H9 (cell line): ENCODE results near the gene RCOR2. TPM values are rescaled to one million over a fixed set of nuclear protein-coding genes. Genes with fewer than 3 reads are reported as not detected.

ENCODE experiments used
- DNase-seq: peaks from one replicate; pipeline ENCODE4 v3.0.0-alpha.2; 2017
- H2AFZ ChIP-seq: one replicate; pipeline ENCODE4 v1.6.1; 2013; ENCODE audit warnings: mild to moderate bottlenecking, low read length, control low read depth, moderate library complexity
- H2AK5ac ChIP-seq: 2 replicates; pipeline ENCODE4 v1.6.1; 2013; ENCODE audit warnings: low read length, control low read depth, mixed read lengths; ENCODE audit not compliant: insufficient read length
- H2BK120ac ChIP-seq: one replicate; pipeline ENCODE4 v1.6.1; 2013; ENCODE audit warnings: low read depth, mild to moderate bottlenecking, low read length, control low read depth, inconsistent platforms; ENCODE audit not compliant: poor library complexity, severe bottlenecking
- H2BK12ac ChIP-seq: 2 replicates; pipeline ENCODE4 v1.6.1; 2013; ENCODE audit warnings: low read length, control low read depth, mixed read lengths, low read depth; ENCODE audit not compliant: insufficient read length
- H2BK15ac ChIP-seq: 2 replicates; pipeline ENCODE4 v1.6.1; 2013; ENCODE audit warnings: low read depth, low read length, control low read depth
- H2BK20ac ChIP-seq: one replicate; pipeline ENCODE4 v1.6.1; 2013; ENCODE audit warnings: low read depth, mild to moderate bottlenecking, low read length, control low read depth, inconsistent platforms; ENCODE audit not compliant: poor library complexity, severe bottlenecking
- H2BK5ac ChIP-seq: 2 replicates; pipeline ENCODE4 v1.6.1; 2013; ENCODE audit warnings: low read length, control low read depth, mixed read lengths; ENCODE audit not compliant: insufficient read length
- H3K14ac ChIP-seq: 2 replicates; pipeline ENCODE4 v1.6.1; 2013; ENCODE audit warnings: low read length, control low read depth; ENCODE audit not compliant: insufficient read depth
- H3K18ac ChIP-seq: 2 replicates; pipeline ENCODE4 v1.6.1; 2013; ENCODE audit warnings: low read depth, mild to moderate bottlenecking, mixed read lengths, low read length, control low read depth; ENCODE audit not compliant: insufficient read length
- H3K23ac ChIP-seq: 2 replicates; pipeline ENCODE4 v1.6.1; 2013; ENCODE audit warnings: low read length, control low read depth, mixed read lengths, low read depth; ENCODE audit not compliant: insufficient read length
- H3K23me2 ChIP-seq: 2 replicates; pipeline ENCODE4 v1.6.1; 2013; ENCODE audit warnings: low read depth, mild to moderate bottlenecking, mixed read lengths, low read length, control low read depth; ENCODE audit not compliant: insufficient read length, poor library complexity, severe bottlenecking
- H3K27ac ChIP-seq: 2 replicates; pipeline ENCODE4 v1.5.1; 2013; ENCODE audit warnings: low read length, control low read depth, mixed read lengths, low read depth; ENCODE audit not compliant: insufficient read length
- H3K27me3 ChIP-seq: 2 replicates; pipeline ENCODE4 v1.6.1; 2013; ENCODE audit warnings: low read length, control low read depth, inconsistent platforms; ENCODE audit not compliant: insufficient read depth
- H3K4ac ChIP-seq: 2 replicates; pipeline ENCODE4 v1.6.1; 2013; ENCODE audit warnings: low read depth, mild to moderate bottlenecking, control low read depth, inconsistent platforms, low read length, moderate library complexity
- H3K4me1 ChIP-seq: 2 replicates; pipeline ENCODE4 v1.6.1; 2013; ENCODE audit warnings: low read length, control low read depth, inconsistent platforms; ENCODE audit not compliant: insufficient read depth
- H3K4me2 ChIP-seq: 2 replicates; pipeline ENCODE4 v1.6.1; 2013; ENCODE audit warnings: low read length, control low read depth, mixed read lengths; ENCODE audit not compliant: insufficient read length, insufficient read depth
- H3K56ac ChIP-seq: 2 replicates; pipeline ENCODE4 v1.6.1; 2013; ENCODE audit warnings: low read depth, mild to moderate bottlenecking, mixed read lengths, low read length, control low read depth; ENCODE audit not compliant: insufficient read length
- H3K79me1 ChIP-seq: 2 replicates; pipeline ENCODE4 v1.6.1; 2013; ENCODE audit warnings: low read depth, mild to moderate bottlenecking, moderate library complexity, low read length, control low read depth, inconsistent platforms; ENCODE audit not compliant: insufficient read depth, poor library complexity, severe bottlenecking
- H3K79me2 ChIP-seq: 2 replicates; pipeline ENCODE4 v1.6.1; 2013; ENCODE audit warnings: low read length, control low read depth, inconsistent platforms; ENCODE audit not compliant: insufficient read depth
- H3K9ac ChIP-seq: 2 replicates; pipeline ENCODE4 v1.6.1; 2013; ENCODE audit warnings: low read length, control low read depth, mixed read lengths; ENCODE audit not compliant: insufficient read length; ENCODE audit errors: extremely low read depth
- H3K9me3 ChIP-seq: one replicate; pipeline ENCODE4 v1.6.1; 2013; ENCODE audit warnings: low read depth, low read length, inconsistent platforms; ENCODE audit not compliant: control insufficient read depth
- H3T11ph ChIP-seq: one replicate; pipeline ENCODE4 v1.6.1; 2013; ENCODE audit warnings: mild to moderate bottlenecking, low read length, control low read depth, inconsistent platforms
- H4K20me1 ChIP-seq: one replicate; pipeline ENCODE4 v1.6.1; 2013; ENCODE audit not compliant: control insufficient read depth, insufficient read length, insufficient read depth
- H4K5ac ChIP-seq: 2 replicates; pipeline ENCODE4 v1.6.1; 2013; ENCODE audit warnings: low read depth, mild to moderate bottlenecking, mixed read lengths, low read length, control low read depth; ENCODE audit not compliant: insufficient read length
- H4K8ac ChIP-seq: replicated peaks from 2 replicates; pipeline ENCODE4 v1.6.1; 2013; ENCODE audit warnings: low read length, control low read depth, mixed read lengths, low read depth; ENCODE audit not compliant: insufficient read length
- H4K91ac ChIP-seq: 2 replicates; pipeline ENCODE4 v1.6.1; 2013; ENCODE audit warnings: low read depth, mild to moderate bottlenecking, moderate library complexity, mixed read lengths, low read length, control low read depth; ENCODE audit not compliant: insufficient read length
- H3K27ac Mint-ChIP-seq, 3 experiments: 2 replicates in 2 of 3; 3 replicates in 1 of 3; pipeline ENCODE4 v1.8.0; 2020 to 2021; ENCODE audit warnings: mixed read lengths in 3 of 3, mild to moderate bottlenecking in 1 of 3, moderate library complexity in 1 of 3
- H3K27me3 Mint-ChIP-seq: 2 replicates; pipeline ENCODE4 v1.8.0; 2021; ENCODE audit warnings: low read depth, mild to moderate bottlenecking, moderate library complexity, mixed read lengths
- H3K36me3 Mint-ChIP-seq, 3 experiments: 2 replicates in 2 of 3; 3 replicates in 1 of 3; pipeline ENCODE4 v1.8.0; 2020 to 2021; ENCODE audit warnings: low read depth in 3 of 3, mixed read lengths in 3 of 3; ENCODE audit not compliant: insufficient read depth in 1 of 3
- H3K4me1 Mint-ChIP-seq, 2 experiments: 2 replicates each; pipeline ENCODE4 v1.8.0; 2020; ENCODE audit warnings: mixed read lengths in 2 of 2
- H3K4me3 Mint-ChIP-seq, 2 experiments: 2 replicates in 1 of 2; 3 replicates in 1 of 2; pipeline ENCODE4 v1.8.0; 2020 to 2021; ENCODE audit warnings: mild to moderate bottlenecking in 2 of 2, mixed read lengths in 2 of 2, moderate library complexity in 1 of 2
- H3K9me3 Mint-ChIP-seq, 2 experiments: 2 replicates in 1 of 2; 3 replicates in 1 of 2; pipeline ENCODE4 v1.8.0; 2020; ENCODE audit warnings: mild to moderate bottlenecking in 2 of 2, mixed read lengths in 2 of 2, moderate library complexity in 1 of 2
- CTCF ChIP-seq: fragments of 200-600 bp; sonication (generic); conservative IDR thresholded peaks from 3 replicates; pipeline ENCODE4 v1.8.0; 2021; ENCODE audit warnings: antibody characterized with exemption, mild to moderate bottlenecking
- WGBS: extraction: QIAGEN DNeasy Blood & Tissue Kit; methylation state at CpG from one replicate; pipeline ENCODE4 v1.1.7; 2013; ENCODE audit warnings: missing lambda C conversion rate, low lambda C conversion rate, mixed read lengths; ENCODE audit not compliant: insufficient read length; ENCODE audit errors: extremely low coverage; 5-methylcytosine and 5-hydroxymethylcytosine counted together
- long read RNA-seq: library from polyadenylated mRNA; unstranded; transcript quantifications from one replicate; pipeline ENCODE4 v2.0.0, GENCODE V29; 2020
- total RNA-seq: library from RNA; stranded (reverse); gene quantifications from 2 replicates; pipeline ENCODE4 v1.2.1, GENCODE V29; 2021

RCOR2 gene
- total RNA-seq: 117 and 118 TPM in 2 replicates
- long read RNA-seq, partial matches to known transcripts: 1 of 9 reads
- long read RNA-seq, other reads (novel, unspliced or antisense): 8 of 9 reads

GRCh38 chr11:63916837-63917691 is at the start of gene RCOR2:
RCOR2 (minus strand) TSS chr11:63917164; CDS start chr11:63916456, 708 bp downstream.
- Histone ChIP-seq H2BK15ac (no peak within 1 kb of the TSS), H3K79me1 (no peaks in the 10 kb centered on the region), H3K9ac (peak within 1 kb of the TSS; percentile 56), H4K5ac (no peak within 1 kb of the TSS), H3T11ph (no peak within 1 kb of the TSS), H3K23ac (no peak within 1 kb of the TSS), H3K18ac (peak within 1 kb of the TSS; percentile 90), H3K27me3 (no peaks in the 10 kb centered on the region), H2BK20ac (no peak within 1 kb of the TSS), H4K8ac (no peak within 1 kb of the TSS), H2BK5ac (no peak within 1 kb of the TSS), H3K23me2 (peaks cover 33% of the 10 kb centered on the region), H3K56ac (no peak within 1 kb of the TSS), H3K14ac (peak within 1 kb of the TSS; percentile 91), H2AFZ (no peak within 1 kb of the TSS), H2AK5ac (no peak within 1 kb of the TSS), H3K4me1 (peaks cover 3% of the 10 kb centered on the region), H3K4me2 (peak within 1 kb of the TSS; percentile 85), H3K27ac (peak within 1 kb of the TSS; percentile 85), H2BK120ac (no peak within 1 kb of the TSS), H3K4ac (no peak within 1 kb of the TSS; the same call in 1 of the 2 replicates), H4K20me1 (no peaks in the 10 kb centered on the region), H3K9me3 (no peaks in the 10 kb centered on the region), H3K79me2 (peaks cover 5% of the 10 kb centered on the region; the same call in 1 of the 2 replicates), H2BK12ac (no peak within 1 kb of the TSS), H4K91ac (no peak within 1 kb of the TSS)
- no CpG with 5 or more reads among the region's 85 CpGs for WGBS
- peaks cover 2% of the 10 kb centered on the region in 2 experiments; a peak in 4 of 5 replicates for H3K9me3 Mint-ChIP-seq
- peak; percentile 90 for DNase-seq
- peaks cover 30 to 36% of the 10 kb centered on the region in 2 experiments for H3K4me1 Mint-ChIP-seq
- peak within 1 kb of the TSS; percentile 97 to 99 (median 98) for H3K27ac Mint-ChIP-seq
- H3K27me3 Mint-ChIP-seq: no peaks in the 10 kb centered on the region; the same call in 1 of the 2 replicates
- TF ChIP-seq CTCF: no peak
- peaks cover 18 to 31% (median 28%) of the 10 kb centered on the region in 3 experiments for H3K36me3 Mint-ChIP-seq
- H3K4me3 Mint-ChIP-seq: peak within 1 kb of the TSS; percentile 92 to 96
